Heart right ventricle (tissue), 16 donors: ENCODE measurements around the gene UBAP1. TPM values are rescaled to one million over a fixed set of nuclear protein-coding genes. Genes with fewer than 3 reads are reported as not detected.

ENCODE experiments used
- ATAC-seq, 8 donors: fragments of 200-7000 bp; cut with Tn5 transposase; one replicate each; pipeline ENCODE4 v1.9.1; 2020; ENCODE audit warnings: mild to moderate bottlenecking in 8 of 8, moderate library complexity in 8 of 8, moderate number of reproducible peaks in 1 of 8
- DNase-seq, 2 donors: peaks; one replicate each; pipeline ENCODE4 v3.0.0-alpha.2; 2020
- H3K27ac ChIP-seq, 10 donors: fragments of 200-600 bp; sonication (generic) in 2 of 10; one replicate each; pipeline versions ENCODE4 v1.5.0 to v1.8.0; 2020 to 2022; ENCODE audit warnings: mild to moderate bottlenecking in 3 of 10
- H3K27me3 ChIP-seq, 7 donors: fragments of 200-600 bp; one replicate each; pipeline ENCODE4 v1.8.0; 2021 to 2022; ENCODE audit warnings: mild to moderate bottlenecking in 2 of 7
- H3K36me3 ChIP-seq, 9 donors: fragments of 200-600 bp; sonication (generic) in 1 of 9; one replicate each; pipeline versions ENCODE4 v1.5.0 to v1.8.0; 2020 to 2022; ENCODE audit warnings: mild to moderate bottlenecking in 2 of 9
- H3K4me1 ChIP-seq, 9 donors: fragments of 200-600 bp; sonication (generic) in 1 of 9; one replicate each; pipeline versions ENCODE4 v1.5.0 to v1.8.0; 2020 to 2022; ENCODE audit warnings: mild to moderate bottlenecking in 4 of 9
- H3K4me3 ChIP-seq, 10 donors: fragments of 200-600 bp; sonication (generic) in 2 of 10; one replicate each; pipeline versions ENCODE4 v1.5.0 to v1.8.0; 2020 to 2022; ENCODE audit warnings: mild to moderate bottlenecking in 7 of 10, moderate library complexity in 2 of 10
- H3K9me3 ChIP-seq, 11 donors: fragments of 200-600 bp in 10 of 11; sonication (generic) in 2 of 11; one replicate each; pipeline versions ENCODE4 v1.5.0 to v1.8.0; 2013 to 2022; ENCODE audit warnings: mild to moderate bottlenecking in 2 of 11, control low read depth in 1 of 11, moderate library complexity in 1 of 11
- CTCF ChIP-seq, 9 donors: fragments of 200-600 bp; sonication (generic) in 2 of 9; IDR thresholded peaks; one replicate each; pipeline versions ENCODE4 v1.5.0 to v1.8.0; 2021 to 2022; ENCODE audit warnings: antibody characterized with exemption in 9 of 9, mild to moderate bottlenecking in 5 of 9, moderate library complexity in 1 of 9
- WGBS, 2 donors: extraction: QIAGEN DNeasy Blood & Tissue Kit; methylation state at CpG; one replicate each; pipeline ENCODE4 v1.1.7; 2013; ENCODE audit warnings: inconsistent platforms in 1 of 2; 5-methylcytosine and 5-hydroxymethylcytosine counted together
- intact Hi-C, 10 donors: fragments of 100-400 bp; cut with DNase I; formaldehyde crosslinking; loops; one replicate each; pipeline versions ENCODE4 v1.11.1 to v1.14.2; 2022
- polyA plus RNA-seq, 2 donors: library from polyadenylated mRNA; stranded (reverse); fragments of 200-250 nt; gene quantifications; one replicate each; pipeline ENCODE4 v1.2.3, GENCODE V29; 2013
- total RNA-seq, 10 donors: library from RNA; stranded (reverse); fragmentation: NEBNext Ultra II Directional in 3 of 10; extraction: Animal tissue kit (Norgen Biotek cat#: 25700) in 3 of 10; gene quantifications; one replicate each; pipeline versions ENCODE4 v1.2.1 to v1.2.4, GENCODE V29; 2021 to 2023
- donor health status: Arrhythmogenic right ventricular cardiomyopathy.
- donor health status: ischemic (EF 13 %, LVEDD 7.1; RV severe dilation, severe dysfunction).
- donor health status: healthy with polysubstance abuse.
- donor health status: DM: no; HTN: yes; CAD: no.
- donor health status: DM: no; HTN: no; CAD: no.
- donor health status: ischemic (EF 25% LVEDD 6.9; RV normal size, moderate dysfunction).
- donor health status: ischemic (EF 25% LVEDD 5.7; RV mildly dilated, moderate dysfunction).
- donor health status: healthy.
- donor health status: DM: yes; HTN: yes; CAD: no.
- donor health status: Ischemic cardiomyopathy.
- donor health status: ischemic (EF 35%, LVEDD 5.7; RV mildly dilated, moderate dysfunction).
- donor health status: nonischemic (EF 11% LVEDD 7.7; RV severe dilation, severe dysfunction).
- donor health status: DM: yes; HTN: yes; CAD: no.
- donor health status: PGD.
- donor health status: ischemic (EF 29% LVEDD 5.4; RV normal size, mild dysfunction).
- donor health status: nonischemic (EF 23%, LVEDD 6.1; RV moderate dilation, normal function).

UBAP1 gene
- total and polyA plus RNA-seq, 12 donors = 18.4 to 54.2 (median 42.9) TPM

- peak; percentile 88 to 99 (median 93) for ATAC-seq
- 74% methylated on average over 5 of the region's 5 CpGs for WGBS, 2 donors
Measured at GRCh38 chr9:34139477-34140146, 39.2 kb upstream of the UBAP1 start.

GRCh38 chr9:34140853-34141252, 38.0 kb upstream of the UBAP1 start:
- DNase-seq = no peak
- intact Hi-C loops = loop anchor here in 1 of 10 donors (10.0 kb wide), 1 partner anchor 64 kb away; no protein-coding TSS in a partner anchor
- Histone ChIP-seq H3K4me1 (peaks cover 0 to 19% (median 10%) of the 10 kb centered on the region in 9 donors), H3K4me3 (no peak overlapping the region), H3K36me3 (no peaks in the 10 kb centered on the region), H3K27ac (peak overlapping the region in 1 of 10 donors; percentile 48), H3K9me3 (no peaks in the 10 kb centered on the region), H3K27me3 (no peaks in the 10 kb centered on the region)
- no peak for TF ChIP-seq CTCF (IDR thresholded peaks at IDR 0.05)
- no peak for ATAC-seq
- 71 to 72% methylated on average over 2 of the region's 2 CpGs for WGBS, 2 donors

More at GRCh38 chr9:34139477-34140146, 39.2 kb upstream of the UBAP1 start:
- H3K27ac ChIP-seq = peak overlapping the region in 5 of 10 donors; percentile 7 to 43 (median 22)
- no peaks in the 10 kb centered on the region for H3K9me3 ChIP-seq
- no peaks in the 10 kb centered on the region for H3K36me3 ChIP-seq
- intact Hi-C loops = loop anchor here in 2 of 10 donors (10.0 kb wide), 2 partner anchors 55 to 65 kb away; no protein-coding TSS in a partner anchor
- TF ChIP-seq CTCF (IDR thresholded peaks at IDR 0.05) = peak in 6 of 9 donors; percentile 26 to 66 (median 49)
- no peak overlapping the region for H3K4me3 ChIP-seq
- peak in 1 of 2 donors; percentile 77 for DNase-seq
- peaks cover 0 to 19% (median 10%) of the 10 kb centered on the region in 9 donors for H3K4me1 ChIP-seq
- H3K27me3 ChIP-seq = no peaks in the 10 kb centered on the region

GRCh38 chr9:34143116-34143515, 35.7 kb upstream of the UBAP1 start:
- H3K27ac ChIP-seq = peak overlapping the region in 4 of 10 donors; percentile 2 to 58 (median 39)
- peak in 2 of 8 donors; percentile 32 to 48 for ATAC-seq

GRCh38 chr9:34145165-34145564, 33.7 kb upstream of the UBAP1 start:
- DNase-seq = no peak
- WGBS, 2 donors = 42 to 58% methylated on average over 3 of the region's 3 CpGs
- Histone ChIP-seq H3K4me3 (no peak overlapping the region), H3K9me3 (no peaks in the 10 kb centered on the region), H3K27me3 (no peaks in the 10 kb centered on the region), H3K36me3 (no peaks in the 10 kb centered on the region), H3K4me1 (peaks cover 0 to 9% (median 5%) of the 10 kb centered on the region in 9 donors), H3K27ac (no peak overlapping the region)
- no peak for TF ChIP-seq CTCF (IDR thresholded peaks at IDR 0.05)
- peak in 1 of 8 donors; percentile 29 for ATAC-seq
- intact Hi-C loops = loop anchor here in 1 of 10 donors (10.0 kb wide), 1 partner anchor 60 kb away; no protein-coding TSS in a partner anchor

More at GRCh38 chr9:34143116-34143515, 35.7 kb upstream of the UBAP1 start:
- H3K9me3 ChIP-seq = no peaks in the 10 kb centered on the region
- intact Hi-C loops = loop anchor here in 1 of 10 donors (10.0 kb wide), 1 partner anchor 62 kb away; no protein-coding TSS in a partner anchor
- DNase-seq = no peak
- no peaks in the 10 kb centered on the region for H3K36me3 ChIP-seq
- no peaks in the 10 kb centered on the region for H3K27me3 ChIP-seq
- peaks cover 0 to 19% (median 10%) of the 10 kb centered on the region in 9 donors for H3K4me1 ChIP-seq
- WGBS, 2 donors = 69 to 81% methylated on average over 2 of the region's 2 CpGs
- no peak overlapping the region for H3K4me3 ChIP-seq
- no peak for TF ChIP-seq CTCF (IDR thresholded peaks at IDR 0.05)
